Neuronal stem cell (in vitro differentiated cells): ENCODE measurements around the gene NEXN.

Experiments
- DNase-seq: peaks from one replicate; pipeline ENCODE4 v3.0.0-alpha.2; 2013; ENCODE audit warnings: low spot score
- H2AFZ ChIP-seq: one replicate; pipeline ENCODE4 v1.6.1; 2013; ENCODE audit warnings: mild to moderate bottlenecking, low read length, inconsistent platforms
- H2AK5ac ChIP-seq: 2 replicates; pipeline ENCODE4 v1.6.1; 2013; ENCODE audit warnings: low read depth, mild to moderate bottlenecking, inconsistent platforms, low read length, moderate library complexity, mixed read lengths
- H2BK120ac ChIP-seq: 2 replicates; pipeline ENCODE4 v1.6.1; 2013; ENCODE audit warnings: low read depth, mild to moderate bottlenecking, inconsistent platforms, low read length, moderate library complexity, mixed read lengths
- H2BK12ac ChIP-seq: one replicate; pipeline ENCODE4 v1.6.1; 2013; ENCODE audit warnings: low read length, inconsistent platforms
- H2BK15ac ChIP-seq: 2 replicates; pipeline ENCODE4 v1.6.1; 2013; ENCODE audit warnings: mild to moderate bottlenecking, low read length, inconsistent platforms, mixed read lengths
- H2BK5ac ChIP-seq: one replicate; pipeline ENCODE4 v1.6.1; 2013; ENCODE audit warnings: inconsistent platforms, mild to moderate bottlenecking, low read length, moderate library complexity
- H3K14ac ChIP-seq: one replicate; pipeline ENCODE4 v1.6.1; 2013; ENCODE audit warnings: low read length, inconsistent platforms
- H3K18ac ChIP-seq: 2 replicates; pipeline ENCODE4 v1.6.1; 2013; ENCODE audit warnings: low read length, inconsistent platforms
- H3K23ac ChIP-seq: 2 replicates; pipeline ENCODE4 v1.6.1; 2013; ENCODE audit warnings: low read depth, mild to moderate bottlenecking, mixed read lengths, low read length, inconsistent platforms; ENCODE audit not compliant: poor library complexity
- H3K27ac ChIP-seq: replicated peaks from 3 replicates; pipeline ENCODE4 v1.5.1; 2013; ENCODE audit warnings: low read length, inconsistent platforms
- H3K27me3 ChIP-seq, 3 experiments: 2 replicates each; pipeline ENCODE4 v1.6.1; 2013; ENCODE audit warnings: low read length in 3 of 3, mild to moderate bottlenecking in 2 of 3, inconsistent platforms in 1 of 3, low read depth in 1 of 3, mixed read lengths in 1 of 3, moderate library complexity in 1 of 3; ENCODE audit not compliant: control insufficient read depth in 3 of 3, insufficient read depth in 3 of 3
- H3K36me3 ChIP-seq, 2 donors: replicated peaks in 1 of 2; 2 replicates each; pipeline ENCODE4 v1.6.1; 2013; ENCODE audit warnings: low read length in 2 of 2; ENCODE audit not compliant: control insufficient read depth in 2 of 2, insufficient read depth in 2 of 2
- H3K4ac ChIP-seq: 2 replicates; pipeline ENCODE4 v1.6.1; 2013; ENCODE audit warnings: inconsistent platforms, mild to moderate bottlenecking, low read length, moderate library complexity
- H3K4me1 ChIP-seq, 2 donors: 1 replicate in 1 of 2; 2 replicates in 1 of 2; pipeline ENCODE4 v1.6.1; 2013; ENCODE audit warnings: low read length in 2 of 2, low read depth in 1 of 2; ENCODE audit not compliant: control insufficient read depth in 2 of 2, insufficient read depth in 1 of 2
- H3K4me2 ChIP-seq: one replicate; pipeline ENCODE4 v1.6.1; 2013; ENCODE audit warnings: mild to moderate bottlenecking, low read length, inconsistent platforms; ENCODE audit not compliant: insufficient read depth, poor library complexity, severe bottlenecking
- H3K4me3 ChIP-seq, 2 donors: 2 replicates each; pipeline ENCODE4 v1.5.1; 2013; ENCODE audit warnings: low read length in 2 of 2, mild to moderate bottlenecking in 2 of 2, inconsistent platforms in 1 of 2, moderate library complexity in 1 of 2
- H3K79me1 ChIP-seq: one replicate; pipeline ENCODE4 v1.6.1; 2013; ENCODE audit warnings: low read depth, mild to moderate bottlenecking, inconsistent platforms, low read length, moderate library complexity
- H3K9ac ChIP-seq: one replicate; pipeline ENCODE4 v1.6.1; 2013; ENCODE audit warnings: mild to moderate bottlenecking, low read depth, low read length, inconsistent platforms; ENCODE audit not compliant: poor library complexity
- H3K9me3 ChIP-seq, 2 donors: replicated peaks in 1 of 2; 2 replicates each; pipeline versions ENCODE3 to v1.6.1; 2013; ENCODE audit warnings: low read length in 2 of 2, mild to moderate bottlenecking in 2 of 2, inconsistent platforms in 1 of 2, low read depth in 1 of 2, mixed read lengths in 1 of 2, moderate library complexity in 1 of 2; ENCODE audit not compliant: control insufficient read depth in 2 of 2, insufficient read depth in 1 of 2
- H4K8ac ChIP-seq: one replicate; pipeline ENCODE4 v1.6.1; 2013; ENCODE audit warnings: low read depth, mild to moderate bottlenecking, inconsistent platforms, low read length, moderate library complexity
- H4K91ac ChIP-seq: one replicate; pipeline ENCODE4 v1.6.1; 2013; ENCODE audit warnings: low read length, low read depth, mild to moderate bottlenecking, inconsistent platforms; ENCODE audit not compliant: poor library complexity
- WGBS, 2 donors: extraction: QIAGEN DNeasy Blood & Tissue Kit; methylation state at CpG; one replicate each; pipeline ENCODE4 v1.1.7; 2013; ENCODE audit warnings: missing lambda C conversion rate in 2 of 2, mixed read lengths in 1 of 2; ENCODE audit not compliant: insufficient read length in 2 of 2, insufficient replicate concordance in 1 of 2; ENCODE audit errors: extremely low coverage in 2 of 2; 5-methylcytosine and 5-hydroxymethylcytosine counted together

NEXN gene

GRCh38 chr1:77888781-77889642 is 588 bp downstream of the NEXN start:
- Histone ChIP-seq H3K4me2 (peak overlapping the region; percentile 83), H3K79me1 (no peaks in the 10 kb centered on the region), H4K8ac (no peak overlapping the region), H3K4me3 (peak overlapping the region; percentile 94 to 97), H3K27ac (peak overlapping the region; percentile 96), H3K27me3 (no peaks in the 10 kb centered on the region), H2AK5ac (peak overlapping the region; percentile 46), H3K9me3 (no peaks in the 10 kb centered on the region), H3K18ac (peak overlapping the region; percentile 99), H3K4ac (no peak overlapping the region), H2BK12ac (peak overlapping the region; percentile 84), H2BK5ac (peak overlapping the region; percentile 99), H3K23ac (peak overlapping the region; percentile 85), H3K14ac (peak overlapping the region; percentile 99), H2BK120ac (peak overlapping the region; percentile 91), H3K4me1 (peaks cover 6% of the 10 kb centered on the region in 2 donors), H2BK15ac (peak overlapping the region; percentile 98), H3K36me3 (no peaks in the 10 kb centered on the region), H3K9ac (peak overlapping the region; percentile 94), H2AFZ (peak overlapping the region; percentile 100), H4K91ac (no peak overlapping the region)
- peak; percentile 33 for DNase-seq
- WGBS, 2 donors: no CpG with 5 or more reads among the region's 46 CpGs

GRCh38 chr1:77889671-77890070 is 1.2 kb downstream of the NEXN start:
- Histone ChIP-seq H3K4ac (no peak overlapping the region), H3K9ac (no peak overlapping the region), H3K9me3 (no peaks in the 10 kb centered on the region), H2BK12ac (no peak overlapping the region), H3K4me1 (peaks cover 4 to 6% of the 10 kb centered on the region in 2 donors), H2BK15ac (no peak overlapping the region), H3K79me1 (no peaks in the 10 kb centered on the region), H4K8ac (no peak overlapping the region), H2AFZ (peak overlapping the region; percentile 100), H2BK120ac (no peak overlapping the region), H3K14ac (no peak overlapping the region), H2BK5ac (no peak overlapping the region), H3K18ac (no peak overlapping the region), H3K36me3 (no peaks in the 10 kb centered on the region), H2AK5ac (no peak overlapping the region), H3K4me2 (peak overlapping the region; percentile 83), H3K4me3 (peak overlapping the region in 1 of 2 donors; percentile 97), H3K23ac (no peak overlapping the region), H4K91ac (no peak overlapping the region), H3K27me3 (no peaks in the 10 kb centered on the region), H3K27ac (no peak overlapping the region)
- WGBS, 2 donors: no CpG with 5 or more reads among the region's 7 CpGs
- DNase-seq: no peak

GRCh38 chr1:77891200-77891599 is 2.8 kb downstream of the NEXN start:
- H3K4me2 ChIP-seq: no peak overlapping the region
- H3K9me3 ChIP-seq: no peaks in the 10 kb centered on the region
- no peaks in the 10 kb centered on the region for H3K79me1 ChIP-seq
- H3K18ac ChIP-seq: no peak overlapping the region
- no peak overlapping the region for H2AFZ ChIP-seq
- no peak overlapping the region for H2BK120ac ChIP-seq
- no peak overlapping the region for H2BK5ac ChIP-seq
- no peak overlapping the region for H3K9ac ChIP-seq
- DNase-seq: no peak
- H3K4me1 ChIP-seq: peaks cover 4 to 6% of the 10 kb centered on the region in 2 donors
- H3K27me3 ChIP-seq: no peaks in the 10 kb centered on the region
- H2BK15ac ChIP-seq: no peak overlapping the region
- H2AK5ac ChIP-seq: no peak overlapping the region
- no peak overlapping the region for H2BK12ac ChIP-seq
- H3K27ac ChIP-seq: no peak overlapping the region
- no peaks in the 10 kb centered on the region for H3K36me3 ChIP-seq
- no peak overlapping the region for H3K4me3 ChIP-seq
- no peak overlapping the region for H3K23ac ChIP-seq
- H4K91ac ChIP-seq: no peak overlapping the region
- no peak overlapping the region for H4K8ac ChIP-seq
- H3K14ac ChIP-seq: no peak overlapping the region
- H3K4ac ChIP-seq: no peak overlapping the region
- no CpG with 5 or more reads among the region's 1 CpG for WGBS, 2 donors

GRCh38 chr1:77899647-77900320 is 11.4 kb downstream of the NEXN start:
- DNase-seq: no peak
- H3K9ac ChIP-seq: no peak overlapping the region
- no peak overlapping the region for H3K4me3 ChIP-seq
- H3K79me1 ChIP-seq: no peaks in the 10 kb centered on the region
- H2BK15ac ChIP-seq: no peak overlapping the region
- no CpG with 5 or more reads among the region's 4 CpGs for WGBS, 2 donors
- no peak overlapping the region for H3K18ac ChIP-seq
- H4K91ac ChIP-seq: no peak overlapping the region
- H3K14ac ChIP-seq: no peak overlapping the region
- H3K4me1 ChIP-seq: no peaks in the 10 kb centered on the region
- H3K4ac ChIP-seq: no peak overlapping the region
- H2AK5ac ChIP-seq: no peak overlapping the region
- H3K27ac ChIP-seq: no peak overlapping the region
- no peaks in the 10 kb centered on the region for H3K27me3 ChIP-seq
- H3K9me3 ChIP-seq: no peaks in the 10 kb centered on the region
- H2BK5ac ChIP-seq: no peak overlapping the region
- no peak overlapping the region for H2BK120ac ChIP-seq
- no peaks in the 10 kb centered on the region for H3K36me3 ChIP-seq
- no peak overlapping the region for H2AFZ ChIP-seq
- H2BK12ac ChIP-seq: no peak overlapping the region
- H3K23ac ChIP-seq: no peak overlapping the region
- no peak overlapping the region for H3K4me2 ChIP-seq
- H4K8ac ChIP-seq: no peak overlapping the region
